ENCODE measurements around the gene WWOX.

The WWOX gene

GRCh38 chr16:78257376-78257728, 157.9 kb downstream of the WWOX start:
- no peak for TF ChIP-seq CTCF (IDR thresholded peaks at IDR 0.05; ENCODE audit: control insufficient read depth, insufficient read depth, low read depth, low read length, missing control alignments)
- no peak for DNase-seq (ENCODE audit: low read depth)
- no peak overlapping the region for H3K4me3 ChIP-seq (ENCODE audit: control insufficient read depth, low read depth, low read length)

GRCh38 chr16:78258375-78259065, 159.1 kb downstream of the WWOX start:
- TF ChIP-seq CTCF (IDR thresholded peaks at IDR 0.05; ENCODE audit: control insufficient read depth, insufficient read depth, low read depth, low read length, missing control alignments): no peak
- DNase-seq (ENCODE audit: low read depth): no peak
- no peak overlapping the region for H3K4me3 ChIP-seq (ENCODE audit: control insufficient read depth, low read depth, low read length)

GRCh38 chr16:78259873-78260272, 160.4 kb downstream of the WWOX start:
- no peak overlapping the region for H3K4me3 ChIP-seq (ENCODE audit: control insufficient read depth, low read depth, low read length)
- DNase-seq (ENCODE audit: low read depth): no peak
- no peak for TF ChIP-seq CTCF (IDR thresholded peaks at IDR 0.05; ENCODE audit: control insufficient read depth, insufficient read depth, low read depth, low read length, missing control alignments)

- H3K4me3 ChIP-seq (ENCODE audit: control insufficient read depth, low read depth, low read length): no peak overlapping the region
- TF ChIP-seq CTCF (IDR thresholded peaks at IDR 0.05; ENCODE audit: control insufficient read depth, insufficient read depth, low read depth, low read length, missing control alignments): no peak
- no peak for DNase-seq (ENCODE audit: low read depth)
Measured at GRCh38 chr16:78264642-78265041, 165.2 kb downstream of the WWOX start.

GRCh38 chr16:78269256-78269655, 169.8 kb downstream of the WWOX start:
- DNase-seq (ENCODE audit: low read depth): no peak
- H3K4me3 ChIP-seq (ENCODE audit: control insufficient read depth, low read depth, low read length): no peak overlapping the region
- TF ChIP-seq CTCF (IDR thresholded peaks at IDR 0.05; ENCODE audit: control insufficient read depth, insufficient read depth, low read depth, low read length, missing control alignments): no peak

GRCh38 chr16:78271981-78272380, 172.5 kb downstream of the WWOX start:
- no peak overlapping the region for H3K4me3 ChIP-seq (ENCODE audit: control insufficient read depth, low read depth, low read length)
- DNase-seq (ENCODE audit: low read depth): no peak
- no peak for TF ChIP-seq CTCF (IDR thresholded peaks at IDR 0.05; ENCODE audit: control insufficient read depth, insufficient read depth, low read depth, low read length, missing control alignments)

- DNase-seq (ENCODE audit: low read depth): no peak
- H3K4me3 ChIP-seq (ENCODE audit: control insufficient read depth, low read depth, low read length): no peak overlapping the region
- TF ChIP-seq CTCF (IDR thresholded peaks at IDR 0.05; ENCODE audit: control insufficient read depth, insufficient read depth, low read depth, low read length, missing control alignments): no peak
Measured at GRCh38 chr16:78274771-78275170, 175.3 kb downstream of the WWOX start.
